Measurements from ENCODE around the gene BTBD9. TPM values are rescaled to one million over a fixed set of nuclear protein-coding genes. Genes with fewer than 3 reads are reported as not detected.

BTBD9 gene
- total RNA-seq, 1 donor from 2014 or later, result 14.8 TPM

GRCh38 chr6:38174806-38175495 is 464.8 kb downstream of the BTBD9 start:
- H3K4me1 Mint-ChIP-seq (ENCODE audit: low read depth), result peaks cover 17% of the 10 kb centered on the region
- H3K9me3 Mint-ChIP-seq (ENCODE audit: low read depth), result no peaks in the 10 kb centered on the region
- no peak for DNase-seq (ENCODE audit: low spot score)
- no peak overlapping the region for H3K4me3 Mint-ChIP-seq (ENCODE audit: unreplicated experiment)
- H3K27ac Mint-ChIP-seq (ENCODE audit: unreplicated experiment), result no peak overlapping the region
- TF ChIP-seq, protein P1, sequence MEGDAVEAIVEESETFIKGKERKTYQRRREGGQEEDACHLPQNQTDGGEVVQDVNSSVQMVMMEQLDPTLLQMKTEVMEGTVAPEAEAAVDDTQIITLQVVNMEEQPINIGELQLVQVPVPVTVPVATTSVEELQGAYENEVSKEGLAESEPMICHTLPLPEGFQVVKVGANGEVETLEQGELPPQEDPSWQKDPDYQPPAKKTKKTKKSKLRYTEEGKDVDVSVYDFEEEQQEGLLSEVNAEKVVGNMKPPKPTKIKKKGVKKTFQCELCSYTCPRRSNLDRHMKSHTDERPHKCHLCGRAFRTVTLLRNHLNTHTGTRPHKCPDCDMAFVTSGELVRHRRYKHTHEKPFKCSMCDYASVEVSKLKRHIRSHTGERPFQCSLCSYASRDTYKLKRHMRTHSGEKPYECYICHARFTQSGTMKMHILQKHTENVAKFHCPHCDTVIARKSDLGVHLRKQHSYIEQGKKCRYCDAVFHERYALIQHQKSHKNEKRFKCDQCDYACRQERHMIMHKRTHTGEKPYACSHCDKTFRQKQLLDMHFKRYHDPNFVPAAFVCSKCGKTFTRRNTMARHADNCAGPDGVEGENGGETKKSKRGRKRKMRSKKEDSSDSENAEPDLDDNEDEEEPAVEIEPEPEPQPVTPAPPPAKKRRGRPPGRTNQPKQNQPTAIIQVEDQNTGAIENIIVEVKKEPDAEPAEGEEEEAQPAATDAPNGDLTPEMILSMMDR (IDR thresholded peaks at IDR 0.05), result no peak
- H3K27me3 Mint-ChIP-seq (ENCODE audit: low read depth), result no peaks in the 10 kb centered on the region
- H3K36me3 Mint-ChIP-seq (ENCODE audit: low read depth), result peaks cover 4% of the 10 kb centered on the region

DNA sequence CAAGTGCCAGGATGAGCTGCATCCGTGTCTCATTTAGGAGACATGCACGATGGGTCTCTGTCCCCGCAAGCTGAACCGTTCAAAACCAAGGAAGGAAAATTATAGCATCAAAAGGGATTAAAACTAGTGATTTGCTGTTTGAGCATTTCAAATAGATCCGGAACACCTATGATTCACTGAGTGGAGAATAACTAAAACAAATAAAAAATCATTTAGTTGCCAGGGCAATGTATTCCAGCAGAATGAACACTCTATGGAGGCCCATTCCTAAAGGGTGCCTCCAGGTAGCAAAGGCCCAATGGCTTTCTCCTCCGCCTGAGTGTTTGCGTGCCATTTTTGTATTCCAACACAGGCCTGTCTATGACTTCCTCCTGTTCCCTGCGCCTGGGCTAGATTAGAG is 465.4 kb downstream of the BTBD9 start:
- Mint-ChIP-seq H3K9me3 (ENCODE audit: low read depth) (no peaks in the 10 kb centered on the region), H3K4me1 (ENCODE audit: low read depth) (peaks cover 19% of the 10 kb centered on the region), H3K27me3 (ENCODE audit: low read depth) (no peaks in the 10 kb centered on the region), H3K27ac (ENCODE audit: unreplicated experiment) (no peak overlapping the region), H3K36me3 (ENCODE audit: low read depth) (peaks cover 4% of the 10 kb centered on the region), H3K4me3 (ENCODE audit: unreplicated experiment) (no peak overlapping the region)
- no peak for DNase-seq (ENCODE audit: low spot score)
- TF ChIP-seq, protein P1 (IDR thresholded peaks at IDR 0.05), result no peak

DNA sequence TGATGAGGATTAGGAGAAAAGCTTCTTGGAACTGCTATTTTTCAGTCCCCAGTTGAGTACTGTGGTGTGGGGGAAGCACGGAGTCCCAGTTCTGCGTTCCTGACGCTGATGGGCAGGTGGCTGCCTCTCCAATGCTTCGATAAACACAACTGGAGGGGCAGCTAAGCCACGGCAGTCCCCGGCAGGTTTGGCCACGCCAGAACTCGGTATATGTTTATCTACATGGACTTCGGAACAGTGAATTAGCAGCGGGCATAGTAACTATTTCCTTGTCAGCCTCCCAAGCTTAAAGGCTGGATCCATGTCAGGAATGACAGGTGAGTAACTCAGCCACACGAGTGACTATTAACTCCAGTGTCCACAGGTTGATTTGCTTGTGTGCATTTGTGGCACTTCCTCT is 465.8 kb downstream of the BTBD9 start:
- Mint-ChIP-seq H3K27ac (ENCODE audit: unreplicated experiment) (no peak overlapping the region), H3K9me3 (ENCODE audit: low read depth) (no peaks in the 10 kb centered on the region), H3K36me3 (ENCODE audit: low read depth) (peaks cover 4% of the 10 kb centered on the region), H3K27me3 (ENCODE audit: low read depth) (no peaks in the 10 kb centered on the region), H3K4me1 (ENCODE audit: low read depth) (peaks cover 19% of the 10 kb centered on the region), H3K4me3 (ENCODE audit: unreplicated experiment) (no peak overlapping the region)
- TF ChIP-seq, protein P1 (IDR thresholded peaks at IDR 0.05), result no peak
- no peak for DNase-seq (ENCODE audit: low spot score)

GRCh38 chr6:38172739-38173410 is 466.9 kb downstream of the BTBD9 start:
- no peaks in the 10 kb centered on the region for H3K27me3 Mint-ChIP-seq (ENCODE audit: low read depth)
- no peak overlapping the region for H3K27ac Mint-ChIP-seq (ENCODE audit: unreplicated experiment)
- H3K9me3 Mint-ChIP-seq (ENCODE audit: low read depth), result no peaks in the 10 kb centered on the region
- H3K4me3 Mint-ChIP-seq (ENCODE audit: unreplicated experiment), result no peak overlapping the region
- peaks cover 19% of the 10 kb centered on the region for H3K4me1 Mint-ChIP-seq (ENCODE audit: low read depth)
- TF ChIP-seq, protein P1 (IDR thresholded peaks at IDR 0.05), result no peak
- peaks cover 4% of the 10 kb centered on the region for H3K36me3 Mint-ChIP-seq (ENCODE audit: low read depth)
- DNase-seq (ENCODE audit: low spot score), result no peak

DNA sequence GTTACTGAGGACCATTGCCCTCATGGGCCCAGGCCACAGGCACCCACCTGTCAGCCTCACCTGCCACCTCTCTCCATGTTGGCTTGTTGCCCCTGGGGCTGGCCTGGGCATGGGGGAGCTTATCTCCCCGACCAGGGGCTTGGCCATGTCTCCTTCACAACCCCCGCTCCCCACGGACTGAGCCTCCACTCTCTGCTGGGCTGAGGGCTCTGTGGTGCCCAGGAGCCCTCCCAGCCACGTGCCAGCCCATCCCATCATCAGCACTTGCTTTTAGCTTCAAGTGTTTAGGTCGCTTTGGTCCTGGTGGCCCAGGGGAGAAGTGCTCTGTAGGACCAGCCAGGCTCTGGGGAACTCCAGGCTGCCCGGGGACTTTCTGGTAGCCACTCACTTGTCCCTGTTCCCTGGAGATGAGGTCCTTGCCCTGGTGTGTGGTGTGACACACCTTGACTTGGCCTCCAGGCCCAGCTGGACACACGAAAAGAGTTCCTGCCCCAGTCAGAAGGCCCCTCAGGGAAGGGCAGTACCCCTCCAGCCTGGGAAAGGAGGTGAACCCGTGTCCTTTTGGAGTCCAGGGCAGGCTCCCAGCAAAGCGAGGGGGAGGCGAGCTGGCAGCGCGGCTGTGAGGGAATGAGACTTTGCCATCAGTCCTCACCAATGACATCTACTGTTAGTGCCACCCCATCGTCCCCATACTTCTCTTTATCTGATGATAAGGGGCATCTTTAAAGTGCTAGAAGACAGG is 467.6 kb downstream of the BTBD9 start:
- TF ChIP-seq, protein P1 (IDR thresholded peaks at IDR 0.05), result no peak
- H3K27me3 Mint-ChIP-seq (ENCODE audit: low read depth), result no peaks in the 10 kb centered on the region
- H3K4me3 Mint-ChIP-seq (ENCODE audit: unreplicated experiment), result no peak overlapping the region
- no peaks in the 10 kb centered on the region for H3K9me3 Mint-ChIP-seq (ENCODE audit: low read depth)
- DNase-seq (ENCODE audit: low spot score), result peak; percentile 76
- H3K4me1 Mint-ChIP-seq (ENCODE audit: low read depth), result peaks cover 17% of the 10 kb centered on the region
- H3K36me3 Mint-ChIP-seq (ENCODE audit: low read depth), result peaks cover 4% of the 10 kb centered on the region
- H3K27ac Mint-ChIP-seq (ENCODE audit: unreplicated experiment), result no peak overlapping the region

All from chondrocyte (in vitro differentiated cells).